Measurements from ENCODE around the gene MFF.

Gene MFF

DNA sequence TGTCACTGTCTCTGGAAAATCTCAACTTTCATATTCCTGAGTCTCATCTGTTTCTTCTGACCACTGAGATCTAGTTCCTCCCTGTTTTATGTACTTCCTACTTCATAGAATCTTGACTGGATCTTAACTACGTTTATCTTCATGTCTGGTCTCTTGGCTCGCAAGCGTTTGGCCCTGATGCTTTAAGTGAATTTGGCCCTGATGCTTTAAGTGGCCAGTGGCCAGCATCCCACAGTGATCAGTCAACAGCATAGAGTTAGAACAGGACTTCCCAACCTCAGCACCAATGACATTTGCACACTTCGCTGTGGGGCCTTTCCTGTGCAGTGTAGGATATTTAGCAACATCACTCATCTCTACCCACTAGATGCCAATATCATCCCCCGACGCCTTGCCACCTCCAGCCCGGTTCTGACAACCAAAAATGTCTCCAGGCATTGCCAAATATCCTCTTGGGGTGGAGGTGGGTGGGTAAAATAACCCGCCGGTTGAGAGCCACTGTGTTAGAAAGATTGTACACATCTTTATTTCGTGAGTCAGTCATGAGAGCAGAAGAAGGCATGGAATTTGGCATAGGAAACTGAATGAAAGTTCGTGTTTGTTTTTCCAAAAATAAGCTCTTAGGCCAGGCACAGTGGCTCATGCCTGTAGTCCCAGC is 41.8 kb downstream of the MFF start:
- H3K27ac ChIP-seq, result no peak overlapping the region
- TF ChIP-seq, protein P1, sequence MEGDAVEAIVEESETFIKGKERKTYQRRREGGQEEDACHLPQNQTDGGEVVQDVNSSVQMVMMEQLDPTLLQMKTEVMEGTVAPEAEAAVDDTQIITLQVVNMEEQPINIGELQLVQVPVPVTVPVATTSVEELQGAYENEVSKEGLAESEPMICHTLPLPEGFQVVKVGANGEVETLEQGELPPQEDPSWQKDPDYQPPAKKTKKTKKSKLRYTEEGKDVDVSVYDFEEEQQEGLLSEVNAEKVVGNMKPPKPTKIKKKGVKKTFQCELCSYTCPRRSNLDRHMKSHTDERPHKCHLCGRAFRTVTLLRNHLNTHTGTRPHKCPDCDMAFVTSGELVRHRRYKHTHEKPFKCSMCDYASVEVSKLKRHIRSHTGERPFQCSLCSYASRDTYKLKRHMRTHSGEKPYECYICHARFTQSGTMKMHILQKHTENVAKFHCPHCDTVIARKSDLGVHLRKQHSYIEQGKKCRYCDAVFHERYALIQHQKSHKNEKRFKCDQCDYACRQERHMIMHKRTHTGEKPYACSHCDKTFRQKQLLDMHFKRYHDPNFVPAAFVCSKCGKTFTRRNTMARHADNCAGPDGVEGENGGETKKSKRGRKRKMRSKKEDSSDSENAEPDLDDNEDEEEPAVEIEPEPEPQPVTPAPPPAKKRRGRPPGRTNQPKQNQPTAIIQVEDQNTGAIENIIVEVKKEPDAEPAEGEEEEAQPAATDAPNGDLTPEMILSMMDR (conservative IDR thresholded peaks at IDR 0.05), result no peak
- no peak for TF ChIP-seq ZFX (IDR thresholded peaks at IDR 0.05)

DNA sequence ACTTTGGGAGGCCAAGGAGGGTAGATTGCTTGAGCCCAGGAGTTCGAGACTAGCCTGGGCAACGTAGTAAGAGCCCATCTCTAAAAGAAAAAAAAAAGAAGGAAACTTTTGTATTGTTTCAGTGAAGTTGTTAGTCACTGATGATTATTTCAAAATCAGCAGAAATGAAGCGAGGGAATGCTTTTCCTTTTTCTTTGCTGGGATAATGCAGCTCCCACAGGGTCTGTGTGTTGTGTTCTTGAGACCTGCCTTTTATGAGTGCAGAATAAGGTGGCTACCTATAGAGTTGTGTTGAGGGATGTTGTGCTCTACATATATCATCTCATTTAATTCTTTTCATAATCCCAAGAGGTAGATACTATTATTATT is 42.4 kb downstream of the MFF start:
- H3K27ac ChIP-seq, result no peak overlapping the region
- TF ChIP-seq, protein P1 (conservative IDR thresholded peaks at IDR 0.05), result no peak
- TF ChIP-seq ZFX (IDR thresholded peaks at IDR 0.05), result no peak

DNA sequence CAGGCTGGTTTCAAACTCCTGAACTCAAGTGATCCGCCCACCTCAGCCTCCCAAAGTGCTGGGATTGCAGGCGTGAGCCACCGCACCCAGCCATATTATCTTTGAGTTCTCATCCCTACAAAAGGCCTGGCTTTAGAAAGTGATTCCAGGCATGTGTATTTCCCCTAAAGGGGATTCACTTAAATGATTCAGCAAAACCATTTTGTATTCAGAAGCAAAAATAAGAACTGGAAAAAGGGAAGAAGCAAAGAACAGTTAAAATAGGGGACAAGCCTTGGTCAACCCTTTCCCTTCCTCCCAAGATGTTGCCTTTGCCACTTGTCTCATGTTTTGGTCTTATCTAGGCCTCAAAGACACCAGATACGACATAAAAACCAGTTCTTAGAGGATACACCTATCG is 43.5 kb downstream of the MFF start:
- H3K27ac ChIP-seq, result no peak overlapping the region
- TF ChIP-seq ZFX (IDR thresholded peaks at IDR 0.05), result no peak
- TF ChIP-seq, protein P1 (conservative IDR thresholded peaks at IDR 0.05), result no peak

DNA sequence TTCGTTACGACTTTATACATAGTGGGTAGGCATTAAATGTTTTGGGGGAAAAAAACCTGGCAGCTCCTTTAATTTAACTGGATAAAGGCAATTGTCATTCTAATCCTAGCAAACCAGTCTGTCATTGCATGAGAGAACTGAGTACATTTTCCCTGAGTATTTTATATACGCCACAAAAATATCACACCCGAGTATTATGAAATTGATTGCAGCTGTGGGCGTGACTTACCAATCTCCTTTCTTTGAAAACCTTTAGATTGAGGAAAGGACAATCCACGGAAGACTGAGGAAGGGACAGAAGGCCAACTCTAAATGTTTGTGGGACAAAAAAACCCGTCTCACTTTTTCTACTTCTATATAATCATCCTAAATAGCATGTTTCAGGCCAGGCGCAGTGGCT is 45.0 kb downstream of the MFF start:
- no peak overlapping the region for H3K27ac ChIP-seq
- no peak for TF ChIP-seq ZFX (IDR thresholded peaks at IDR 0.05)
- TF ChIP-seq, protein P1 (conservative IDR thresholded peaks at IDR 0.05), result no peak

DNA sequence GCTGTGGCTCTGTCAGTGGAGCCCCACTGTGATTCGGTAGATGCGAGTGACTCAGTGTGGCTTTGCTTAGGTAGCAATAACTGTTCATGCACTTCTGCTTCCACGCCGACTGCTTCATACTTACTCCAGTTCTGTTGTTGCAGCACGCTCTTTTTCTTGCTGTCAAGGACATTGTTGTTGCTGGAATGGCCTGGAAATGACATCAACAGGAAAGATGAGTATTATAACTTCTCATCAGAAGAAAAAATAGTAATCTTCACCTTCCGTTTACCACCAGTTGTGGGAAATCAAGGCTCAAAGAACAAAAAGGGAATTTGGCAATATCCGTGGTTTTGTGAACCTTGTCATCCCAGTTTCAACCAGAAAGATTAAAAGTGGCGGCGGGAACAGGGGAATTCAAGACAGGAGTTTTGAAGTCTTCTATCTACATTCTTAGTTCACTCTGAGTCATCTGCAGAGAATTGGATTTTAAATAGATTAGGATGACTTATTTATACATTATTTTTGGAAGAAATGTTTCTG is 45.8 kb downstream of the MFF start:
- no peak overlapping the region for H3K27ac ChIP-seq
- no peak for TF ChIP-seq ZFX (IDR thresholded peaks at IDR 0.05)
- TF ChIP-seq, protein P1 (conservative IDR thresholded peaks at IDR 0.05), result no peak

DNA sequence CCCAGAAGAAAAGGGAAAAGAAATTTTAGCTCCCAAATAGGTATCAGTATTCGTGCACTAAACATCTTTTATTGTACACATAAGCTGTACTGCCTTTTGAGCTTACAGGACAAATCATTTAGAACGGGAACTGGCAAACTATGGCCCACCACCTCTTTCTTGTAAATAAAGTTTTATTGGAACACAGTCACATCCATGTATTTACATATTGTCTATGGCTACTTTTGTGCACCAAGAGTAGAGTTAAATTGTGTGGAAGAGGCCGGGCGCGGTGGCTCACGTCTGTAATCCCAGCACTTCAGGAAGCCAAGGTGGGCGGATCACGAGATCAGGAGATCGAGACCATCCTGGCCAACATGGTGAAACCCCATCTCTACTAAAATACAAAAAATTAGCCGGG is 48.3 kb downstream of the MFF start:
- TF ChIP-seq, protein P1 (conservative IDR thresholded peaks at IDR 0.05), result no peak
- TF ChIP-seq ZFX (IDR thresholded peaks at IDR 0.05), result no peak
- no peak overlapping the region for H3K27ac ChIP-seq

DNA sequence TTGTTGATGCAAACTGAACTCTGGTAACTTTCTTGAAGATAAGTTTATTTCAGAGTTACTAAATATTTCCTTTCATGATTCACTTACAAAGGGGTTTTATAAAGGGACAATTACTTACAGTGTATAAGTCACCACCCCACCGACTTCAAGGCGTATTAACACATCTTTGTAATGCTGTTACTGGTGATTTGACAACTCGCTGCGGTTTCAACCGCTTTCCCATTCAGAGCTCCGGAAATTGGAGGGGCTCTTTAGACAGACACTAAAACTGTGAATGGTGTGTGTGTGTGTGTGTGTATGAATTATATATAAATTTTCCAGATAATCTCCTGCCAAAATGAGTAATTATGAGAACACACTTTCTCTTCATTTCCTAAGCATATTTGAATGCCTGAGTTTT is 49.1 kb downstream of the MFF start:
- H3K27ac ChIP-seq, result no peak overlapping the region
- TF ChIP-seq, protein P1 (conservative IDR thresholded peaks at IDR 0.05), result no peak
- TF ChIP-seq ZFX (IDR thresholded peaks at IDR 0.05), result no peak
